OCI-LY1 (cell line): ENCODE results near the gene ATR.
"Not testable (repeated sequence)": the region's sequence is repeated elsewhere in the genome, so short reads cannot be mapped to it uniquely, and the experiment has no call there.

Experiments
- H2AFZ ChIP-seq: fragments of 200-600 bp; sonication (generic), shearing (Covaris generic); 2 replicates; pipeline ENCODE4 v1.6.0; 2014; ENCODE audit warnings: antibody characterized with exemption, mild to moderate bottlenecking, low read length
- H3F3A ChIP-seq: fragments of 200-600 bp; sonication (generic), shearing (Covaris generic); 2 replicates; pipeline ENCODE4 v1.6.0; 2014; ENCODE audit warnings: mild to moderate bottlenecking, antibody characterized with exemption, low read length, moderate library complexity; ENCODE audit not compliant: insufficient read depth
- H3K27ac ChIP-seq: fragments of 200-600 bp; sonication (generic); 2 replicates; pipeline ENCODE4 v1.5.1; 2014; ENCODE audit warnings: low read length, mixed run types, mild to moderate bottlenecking, low read depth; ENCODE audit not compliant: poor library complexity, severe bottlenecking
- H3K27me3 ChIP-seq: fragments of 200-600 bp; sonication (generic); 2 replicates; pipeline ENCODE4 v1.6.0; 2014; ENCODE audit warnings: antibody characterized with exemption, mild to moderate bottlenecking, low read length, moderate library complexity; ENCODE audit not compliant: insufficient read depth
- H3K36me3 ChIP-seq: fragments of 200-600 bp; sonication (generic); 2 replicates; pipeline ENCODE4 v1.6.1; 2014; ENCODE audit warnings: mild to moderate bottlenecking, antibody characterized with exemption, low read length, moderate library complexity, mixed read lengths; ENCODE audit not compliant: insufficient read depth
- H3K4me1 ChIP-seq: fragments of 200-600 bp; sonication (generic); 2 replicates; pipeline ENCODE4 v1.5.1; 2014; ENCODE audit warnings: mild to moderate bottlenecking, low read length, moderate library complexity; ENCODE audit not compliant: insufficient read depth, severe bottlenecking
- H3K4me2 ChIP-seq: fragments of 200-600 bp; sonication (generic), shearing (Covaris generic); 2 replicates; pipeline ENCODE4 v1.6.1; 2014; ENCODE audit warnings: low read length
- H3K4me3 ChIP-seq: fragments of 200-600 bp; sonication (generic); 2 replicates; pipeline ENCODE4 v1.5.1; 2014; ENCODE audit warnings: low read length, low read depth, mild to moderate bottlenecking, mixed read lengths; ENCODE audit not compliant: poor library complexity, severe bottlenecking
- H3K79me2 ChIP-seq: fragments of 200-600 bp; shearing (Covaris generic); 2 replicates; pipeline ENCODE4 v1.6.1; 2016; ENCODE audit warnings: mixed run types, low read length, mixed read lengths; ENCODE audit not compliant: insufficient read depth
- H3K9ac ChIP-seq: fragments of 200-600 bp; sonication (generic), shearing (Covaris generic); 2 replicates; pipeline ENCODE4 v1.6.1; 2014; ENCODE audit warnings: mild to moderate bottlenecking, low read length, mixed read lengths
- H3K9me2 ChIP-seq: fragments of 200-600 bp; sonication (generic), shearing (Covaris generic); 2 replicates; pipeline ENCODE4 v1.6.1; 2014; ENCODE audit warnings: low read depth, mild to moderate bottlenecking, low read length, mixed read lengths
- H3K9me3 ChIP-seq: fragments of 200-600 bp; shearing (Covaris generic); 2 replicates; pipeline ENCODE4 v1.6.1; 2014; ENCODE audit warnings: low read length, mixed read lengths
- H4K20me1 ChIP-seq: fragments of 200-600 bp; sonication (generic), shearing (Covaris generic); 2 replicates; pipeline ENCODE4 v1.6.0; 2016; ENCODE audit warnings: mild to moderate bottlenecking, low read length; ENCODE audit not compliant: insufficient read depth
- EZH2 ChIP-seq: fragments of 200-600 bp; sonication (generic), shearing (Covaris generic); IDR thresholded peaks from 2 replicates; pipeline ENCODE4 v1.8.0; 2017; ENCODE audit warnings: borderline replicate concordance, mixed run types, mild to moderate bottlenecking, antibody characterized with exemption, low read length, moderate library complexity, mixed read lengths
- TF ChIP-seq, protein P1 (sequence below): fragments of 200-600 bp; sonication (generic), shearing (Covaris generic); IDR thresholded peaks from 2 replicates; pipeline ENCODE4 v1.5.1; 2017; ENCODE audit warnings: mild to moderate bottlenecking, antibody characterized with exemption, low read length, moderate library complexity, mixed read lengths

Gene ATR

DNA sequence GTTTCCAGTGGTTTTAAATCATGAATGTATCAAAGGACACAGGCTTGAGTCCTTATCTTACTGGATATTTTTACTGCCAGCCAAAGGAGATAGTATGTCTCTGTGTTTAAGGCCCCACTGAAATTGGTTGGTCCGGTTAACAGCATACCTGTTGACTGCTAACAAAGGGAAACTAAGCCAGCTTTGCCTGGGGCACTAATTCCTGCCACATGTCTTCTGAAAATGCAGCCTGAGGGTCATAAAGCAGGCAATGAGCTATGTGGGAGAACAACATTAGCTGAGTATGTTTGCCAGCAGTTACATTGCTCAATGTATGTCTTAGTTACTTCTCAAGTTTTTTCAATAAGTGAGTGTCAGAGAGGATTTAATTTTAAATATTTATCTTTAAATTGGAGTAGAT lies 30.1 kb upstream of the ATR start:
- Histone ChIP-seq H3K79me2 (no peaks in the 10 kb centered on the region), H3K4me2 (no peak overlapping the region), H3K27me3 (no peaks in the 10 kb centered on the region), H3F3A (no peaks in the 10 kb centered on the region), H3K36me3 (no peaks in the 10 kb centered on the region), H2AFZ (no peak overlapping the region), H3K4me1 (no peaks in the 10 kb centered on the region), H3K9me3 (no peaks in the 10 kb centered on the region), H3K27ac (no peak overlapping the region), H4K20me1 (no peaks in the 10 kb centered on the region), H3K4me3 (no peak overlapping the region), H3K9me2 (no peaks in the 10 kb centered on the region), H3K9ac (no peak overlapping the region)
- TF ChIP-seq, protein P1, sequence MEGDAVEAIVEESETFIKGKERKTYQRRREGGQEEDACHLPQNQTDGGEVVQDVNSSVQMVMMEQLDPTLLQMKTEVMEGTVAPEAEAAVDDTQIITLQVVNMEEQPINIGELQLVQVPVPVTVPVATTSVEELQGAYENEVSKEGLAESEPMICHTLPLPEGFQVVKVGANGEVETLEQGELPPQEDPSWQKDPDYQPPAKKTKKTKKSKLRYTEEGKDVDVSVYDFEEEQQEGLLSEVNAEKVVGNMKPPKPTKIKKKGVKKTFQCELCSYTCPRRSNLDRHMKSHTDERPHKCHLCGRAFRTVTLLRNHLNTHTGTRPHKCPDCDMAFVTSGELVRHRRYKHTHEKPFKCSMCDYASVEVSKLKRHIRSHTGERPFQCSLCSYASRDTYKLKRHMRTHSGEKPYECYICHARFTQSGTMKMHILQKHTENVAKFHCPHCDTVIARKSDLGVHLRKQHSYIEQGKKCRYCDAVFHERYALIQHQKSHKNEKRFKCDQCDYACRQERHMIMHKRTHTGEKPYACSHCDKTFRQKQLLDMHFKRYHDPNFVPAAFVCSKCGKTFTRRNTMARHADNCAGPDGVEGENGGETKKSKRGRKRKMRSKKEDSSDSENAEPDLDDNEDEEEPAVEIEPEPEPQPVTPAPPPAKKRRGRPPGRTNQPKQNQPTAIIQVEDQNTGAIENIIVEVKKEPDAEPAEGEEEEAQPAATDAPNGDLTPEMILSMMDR, result no peak
- no peak for TF ChIP-seq EZH2

DNA sequence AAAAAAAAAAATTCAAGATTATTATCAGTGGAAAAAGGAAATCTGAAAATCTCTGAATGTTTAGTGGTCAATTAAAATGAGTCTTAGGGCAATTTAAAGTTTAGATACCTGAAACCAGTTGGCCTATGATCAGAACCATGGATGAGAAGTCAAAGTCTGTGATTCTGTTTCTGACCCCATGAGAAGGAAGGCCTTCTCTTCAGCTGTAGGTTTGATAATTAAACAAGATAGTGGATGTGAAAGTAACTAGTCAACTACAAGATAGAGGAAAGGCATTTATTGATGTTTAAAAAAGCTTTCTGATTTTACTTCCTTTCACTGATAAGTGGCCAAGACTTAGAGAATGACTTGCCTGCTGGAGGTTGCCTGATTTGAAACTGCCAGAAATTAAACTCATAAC lies 26.4 kb upstream of the ATR start:
- H4K20me1 ChIP-seq, result no peaks in the 10 kb centered on the region
- H2AFZ ChIP-seq, result no peak overlapping the region
- no peak overlapping the region for H3K27ac ChIP-seq
- H3F3A ChIP-seq, result no peaks in the 10 kb centered on the region
- H3K27me3 ChIP-seq, result no peaks in the 10 kb centered on the region
- H3K4me2 ChIP-seq, result no peak overlapping the region
- H3K9me2 ChIP-seq, result no peaks in the 10 kb centered on the region
- no peak overlapping the region for H3K9ac ChIP-seq
- no peak overlapping the region for H3K4me3 ChIP-seq
- H3K4me1 ChIP-seq, result no peaks in the 10 kb centered on the region
- TF ChIP-seq EZH2, result no peak
- TF ChIP-seq, protein P1, result no peak
- H3K79me2 ChIP-seq, result no peaks in the 10 kb centered on the region
- no peaks in the 10 kb centered on the region for H3K36me3 ChIP-seq
- no peaks in the 10 kb centered on the region for H3K9me3 ChIP-seq

DNA sequence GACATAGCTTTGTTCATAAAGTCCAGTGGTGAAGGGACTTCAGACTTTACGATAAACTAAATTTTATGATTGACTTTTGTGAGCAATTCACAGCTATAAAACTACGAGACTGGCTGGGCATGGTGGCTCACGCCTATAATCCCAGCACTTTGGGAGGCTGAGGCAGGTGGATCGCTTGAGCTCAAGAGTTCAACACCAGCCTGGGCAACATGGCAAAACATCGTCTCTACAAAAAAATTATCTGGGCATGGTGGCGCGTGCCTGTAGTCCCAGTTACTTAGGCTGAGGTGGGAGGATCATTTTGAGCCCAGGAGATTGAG lies 24.8 kb upstream of the ATR start:
- H3K4me3 ChIP-seq, H2AFZ ChIP-seq, H3K36me3 ChIP-seq, H3K27me3 ChIP-seq, H3K9ac ChIP-seq, H3K9me3 ChIP-seq, H4K20me1 ChIP-seq, H3K4me1 ChIP-seq, H3F3A ChIP-seq, H3K9me2 ChIP-seq, H3K79me2 ChIP-seq, H3K4me2 ChIP-seq, H3K27ac ChIP-seq: not testable (repeated sequence)

DNA sequence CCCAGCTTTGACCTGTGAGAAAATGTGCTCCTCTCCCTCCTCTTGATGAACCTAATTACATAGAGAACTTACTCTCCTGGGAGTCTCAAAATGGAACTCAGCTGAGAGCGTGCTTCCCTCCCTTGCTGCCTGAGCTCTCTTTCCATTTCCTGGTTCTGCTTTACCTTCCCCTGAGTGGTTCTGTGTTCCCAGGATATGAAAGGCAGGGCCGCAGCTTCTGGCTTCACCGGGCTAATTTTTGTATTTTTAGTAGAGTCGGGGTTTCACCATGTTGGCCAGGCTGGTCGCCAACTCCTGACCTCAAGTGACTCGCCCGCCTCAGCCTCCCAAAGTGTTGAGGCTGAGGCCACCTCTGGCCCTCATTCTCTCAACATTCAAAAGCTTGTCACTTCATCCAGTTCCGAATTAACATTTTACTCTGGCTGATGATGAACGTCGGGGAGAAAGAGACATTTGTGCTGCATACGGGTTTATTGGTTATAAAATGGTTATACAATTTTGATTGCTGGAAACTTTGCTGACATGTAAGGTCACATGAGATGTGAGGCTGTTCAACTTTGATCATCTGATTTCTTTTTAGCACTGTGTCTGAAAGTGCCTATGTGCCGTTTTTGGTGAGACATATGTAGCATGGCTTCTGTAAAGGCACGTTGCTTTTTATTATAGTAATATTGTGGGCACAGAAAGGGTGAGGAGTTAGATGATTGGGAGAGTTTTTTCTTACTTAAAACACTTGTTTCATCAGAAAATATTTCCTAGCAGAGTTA lies 24.3 kb upstream of the ATR start:
- H3K4me3 ChIP-seq, result no peak overlapping the region
- TF ChIP-seq EZH2, result no peak
- TF ChIP-seq, protein P1, result no peak

More for the DNA sequence above, 24.3 kb upstream of the ATR start:
- no peaks in the 10 kb centered on the region for H3K4me1 ChIP-seq
- H3K9ac ChIP-seq, result no peak overlapping the region
- no peaks in the 10 kb centered on the region for H3K27me3 ChIP-seq
- no peaks in the 10 kb centered on the region for H3K9me3 ChIP-seq
- H2AFZ ChIP-seq, result no peak overlapping the region
- H3K9me2 ChIP-seq, result no peaks in the 10 kb centered on the region
- H3F3A ChIP-seq, result no peaks in the 10 kb centered on the region
- H3K27ac ChIP-seq, result no peak overlapping the region
- H3K4me2 ChIP-seq, result no peak overlapping the region
- H3K79me2 ChIP-seq, result no peaks in the 10 kb centered on the region
- H4K20me1 ChIP-seq, result no peaks in the 10 kb centered on the region
- no peaks in the 10 kb centered on the region for H3K36me3 ChIP-seq
